Thyroid gland (tissue), 4 donors: ENCODE data around the gene CEP170B. TPM values are rescaled to one million over a fixed set of nuclear protein-coding genes. Genes with fewer than 3 reads are reported as not detected.

Experiments used
- DNase-seq, 2 donors: peaks; one replicate each; pipeline ENCODE4 v3.0.0-alpha.2; 2019
- H3K27ac ChIP-seq, 3 donors: fragments of 200-600 bp; sonication (generic); 1 replicate in 2 of 3; 2 replicates in 1 of 3; pipeline ENCODE4 v1.5.1; 2016 to 2019; ENCODE audit warnings: mild to moderate bottlenecking in 1 of 3, moderate library complexity in 1 of 3
- H3K27me3 ChIP-seq: fragments of 200-600 bp; sonication (generic); one replicate; pipeline ENCODE4 v1.5.1; 2019
- H3K36me3 ChIP-seq, 2 donors: fragments of 200-600 bp; sonication (generic); one replicate each; pipeline ENCODE4 v1.5.1; 2016 to 2019
- H3K4me1 ChIP-seq, 2 donors: fragments of 200-600 bp; sonication (generic); one replicate each; pipeline ENCODE4 v1.5.1; 2017 to 2019
- H3K4me3 ChIP-seq, 3 donors: fragments of 200-600 bp; sonication (generic); replicated peaks in 1 of 3; 1 replicate in 2 of 3; 2 replicates in 1 of 3; pipeline ENCODE4 v1.5.1; 2016; ENCODE audit warnings: mild to moderate bottlenecking in 1 of 3
- H3K9me3 ChIP-seq: fragments of 200-600 bp; sonication (generic); one replicate; pipeline ENCODE4 v1.5.1; 2017
- CTCF ChIP-seq, 6 experiments: fragments of 200-600 bp in 3 of 6; fragments of 450-650 bp in 3 of 6; sonication (generic) in 3 of 6; IDR thresholded peaks; one replicate each; pipeline ENCODE4 v1.5.1; 2016 to 2019; ENCODE audit warnings: antibody characterized with exemption in 6 of 6, mild to moderate bottlenecking in 2 of 6, inconsistent platforms in 1 of 6, moderate library complexity in 1 of 6
- POLR2A ChIP-seq, 2 donors: fragments of 450-650 bp; IDR thresholded peaks; one replicate each; pipeline ENCODE4 v1.6.1; 2017; ENCODE audit warnings: antibody characterized with exemption in 2 of 2, mild to moderate bottlenecking in 2 of 2, moderate library complexity in 1 of 2
- WGBS, 2 donors: methylation state at CpG; one replicate each; pipeline ENCODE4 v1.1.5; 2017; 5-methylcytosine and 5-hydroxymethylcytosine counted together
- intact Hi-C: fragments of 100-400 bp; cut with DNase I; formaldehyde crosslinking; loops from one replicate; pipeline ENCODE4 v1.15.1; 2023
- total RNA-seq, 4 donors: library from RNA; depleted of rRNA; stranded (reverse); fragments of >200 nt; gene quantifications; one replicate each; pipeline ENCODE4 v1.2.3, GENCODE V29; 2016

The CEP170B gene
- total RNA-seq, 4 donors from 2014 or later: 18.3 to 46.2 (median 27.4) TPM

- Histone ChIP-seq H3K36me3 (peaks cover 13 to 15% of the 10 kb centered on the region in 2 donors), H3K4me1 (peaks cover 14 to 19% of the 10 kb centered on the region in 2 donors), H3K27me3 (no peaks in the 10 kb centered on the region), H3K27ac (no peak overlapping the region), H3K9me3 (no peaks in the 10 kb centered on the region), H3K4me3 (no peak overlapping the region)
- no peak for TF ChIP-seq POLR2A (IDR thresholded peaks at IDR 0.05)
- no peak for TF ChIP-seq CTCF (IDR thresholded peaks at IDR 0.05)
- 97 to 100% methylated on average over 4 of the region's 4 CpGs for WGBS, 2 donors
- DNase-seq: no peak
- intact Hi-C loops: loop anchor here (5.0 kb wide), 1 partner anchor 151 kb away; no protein-coding TSS in a partner anchor
Observed at GRCh38 chr14:104891121-104891551, 26.1 kb downstream of the CEP170B start.

GRCh38 chr14:104891664-104892530 is 26.8 kb downstream of the CEP170B start:
- H3K27me3 ChIP-seq: no peaks in the 10 kb centered on the region
- peaks cover 10 to 11% of the 10 kb centered on the region in 2 donors for H3K36me3 ChIP-seq
- WGBS, 2 donors: 81 to 84% methylated on average over 5 to 7 of the region's 13 CpGs
- no peaks in the 10 kb centered on the region for H3K9me3 ChIP-seq
- no peak for TF ChIP-seq POLR2A (IDR thresholded peaks at IDR 0.05)
- TF ChIP-seq CTCF (IDR thresholded peaks at IDR 0.05): no peak
- H3K27ac ChIP-seq: no peak overlapping the region
- H3K4me1 ChIP-seq: peaks cover 14 to 22% of the 10 kb centered on the region in 2 donors
- no peak for DNase-seq
- H3K4me3 ChIP-seq: no peak overlapping the region
- intact Hi-C loops: loop anchor here (5.0 kb wide), 1 partner anchor 150 kb away; no protein-coding TSS in a partner anchor

GRCh38 chr14:104892531-104893434 is 27.7 kb downstream of the CEP170B start:
- peaks cover 14 to 22% of the 10 kb centered on the region in 2 donors for H3K4me1 ChIP-seq
- TF ChIP-seq POLR2A (IDR thresholded peaks at IDR 0.05): no peak
- TF ChIP-seq CTCF (IDR thresholded peaks at IDR 0.05): no peak
- H3K4me3 ChIP-seq: no peak overlapping the region
- H3K9me3 ChIP-seq: no peaks in the 10 kb centered on the region
- no peaks in the 10 kb centered on the region for H3K27me3 ChIP-seq
- intact Hi-C loops: loop anchor here (5.0 kb wide), 1 partner anchor 150 kb away; no protein-coding TSS in a partner anchor
- H3K27ac ChIP-seq: no peak overlapping the region
- 79 to 87% methylated on average over 17 to 22 of the region's 31 CpGs for WGBS, 2 donors
- peaks cover 1 to 2% of the 10 kb centered on the region in 2 donors for H3K36me3 ChIP-seq
- DNase-seq: no peak

GRCh38 chr14:104893435-104894207 is 28.6 kb downstream of the CEP170B start:
- WGBS, 2 donors: 84 to 93% methylated on average over 15 to 22 of the region's 39 CpGs
- Histone ChIP-seq H3K4me3 (no peak overlapping the region), H3K27ac (no peak overlapping the region), H3K27me3 (no peaks in the 10 kb centered on the region), H3K9me3 (no peaks in the 10 kb centered on the region), H3K36me3 (no peaks in the 10 kb centered on the region), H3K4me1 (peaks cover 14 to 22% of the 10 kb centered on the region in 2 donors)
- DNase-seq: no peak
- TF ChIP-seq POLR2A (IDR thresholded peaks at IDR 0.05): no peak
- TF ChIP-seq CTCF (IDR thresholded peaks at IDR 0.05): no peak
- intact Hi-C loops: loop anchor here (5.0 kb wide), 1 partner anchor 149 kb away; no protein-coding TSS in a partner anchor
